Panc1 (cell line): ENCODE data around the gene OVCH2.

Source experiments
- POLR2AphosphoS5 ChIP-seq: IDR thresholded peaks from 2 replicates; pipeline ENCODE4 v1.6.1; 2012; ENCODE audit warnings: mild to moderate bottlenecking, low read depth, low read length, moderate library complexity
- SIN3A ChIP-seq: IDR thresholded peaks from 2 replicates; pipeline ENCODE4 v1.6.1; 2012; ENCODE audit warnings: low read depth, mild to moderate bottlenecking, low read length, moderate library complexity, borderline replicate concordance; ENCODE audit not compliant: insufficient read depth
- TCF7L2 ChIP-seq: IDR thresholded peaks from 2 replicates; pipeline ENCODE4 v1.6.1; 2011; ENCODE audit warnings: mild to moderate bottlenecking, low read depth, low read length, inconsistent platforms
- TF ChIP-seq, protein P1 (sequence below): fragments of 450-650 bp; IDR thresholded peaks from 2 replicates; pipeline ENCODE4 v1.5.1; 2017; ENCODE audit warnings: mild to moderate bottlenecking

DNA sequence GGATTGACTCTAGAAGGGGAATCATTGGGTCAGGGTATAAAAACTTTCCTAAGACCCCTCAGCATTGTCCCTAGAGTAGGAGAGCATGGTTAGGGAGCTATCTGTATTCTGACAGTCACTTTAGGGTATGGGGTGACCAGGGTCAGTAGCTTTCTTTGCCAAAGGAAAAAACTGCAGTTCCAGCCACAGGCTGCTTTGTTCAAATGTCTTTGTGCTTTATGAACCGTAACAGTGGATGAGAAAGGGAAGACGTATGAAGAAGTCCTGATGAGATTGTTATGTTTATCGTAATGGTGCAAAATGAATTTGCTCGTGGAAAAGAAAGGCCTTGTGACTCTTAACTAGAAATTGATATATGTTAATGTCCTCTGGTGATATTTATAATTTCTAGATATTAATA, 63.0 kb downstream of the OVCH2 start:
- TF ChIP-seq, protein P1, sequence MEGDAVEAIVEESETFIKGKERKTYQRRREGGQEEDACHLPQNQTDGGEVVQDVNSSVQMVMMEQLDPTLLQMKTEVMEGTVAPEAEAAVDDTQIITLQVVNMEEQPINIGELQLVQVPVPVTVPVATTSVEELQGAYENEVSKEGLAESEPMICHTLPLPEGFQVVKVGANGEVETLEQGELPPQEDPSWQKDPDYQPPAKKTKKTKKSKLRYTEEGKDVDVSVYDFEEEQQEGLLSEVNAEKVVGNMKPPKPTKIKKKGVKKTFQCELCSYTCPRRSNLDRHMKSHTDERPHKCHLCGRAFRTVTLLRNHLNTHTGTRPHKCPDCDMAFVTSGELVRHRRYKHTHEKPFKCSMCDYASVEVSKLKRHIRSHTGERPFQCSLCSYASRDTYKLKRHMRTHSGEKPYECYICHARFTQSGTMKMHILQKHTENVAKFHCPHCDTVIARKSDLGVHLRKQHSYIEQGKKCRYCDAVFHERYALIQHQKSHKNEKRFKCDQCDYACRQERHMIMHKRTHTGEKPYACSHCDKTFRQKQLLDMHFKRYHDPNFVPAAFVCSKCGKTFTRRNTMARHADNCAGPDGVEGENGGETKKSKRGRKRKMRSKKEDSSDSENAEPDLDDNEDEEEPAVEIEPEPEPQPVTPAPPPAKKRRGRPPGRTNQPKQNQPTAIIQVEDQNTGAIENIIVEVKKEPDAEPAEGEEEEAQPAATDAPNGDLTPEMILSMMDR = no peak
- TF ChIP-seq POLR2AphosphoS5 (no peak), SIN3A (no peak), TCF7L2 (no peak)
